ENCODE measurements around the gene CAPZB.

CAPZB gene

GRCh38 chr1:19448491-19449439 lies 36.6 kb downstream of the CAPZB start:
- peak; percentile 79 for DNase-seq (ENCODE audit: low read depth)

- no peak for DNase-seq (ENCODE audit: low read depth)
Observed at GRCh38 chr1:19447550-19447949, 37.8 kb downstream of the CAPZB start.

GRCh38 chr1:19445417-19446342 lies 39.7 kb downstream of the CAPZB start:
- no peak for DNase-seq (ENCODE audit: low read depth)

- DNase-seq (ENCODE audit: low read depth): no peak
Observed at GRCh38 chr1:19444296-19445021, 40.9 kb downstream of the CAPZB start.

GRCh38 chr1:19443326-19443725 lies 42.0 kb downstream of the CAPZB start:
- no peak for DNase-seq (ENCODE audit: low read depth)

- no peak for DNase-seq (ENCODE audit: low read depth)
Observed at GRCh38 chr1:19442154-19443096, 42.9 kb downstream of the CAPZB start.

- no peak for DNase-seq (ENCODE audit: low read depth)
Observed at GRCh38 chr1:19441048-19441780, 44.1 kb downstream of the CAPZB start.

- DNase-seq (ENCODE audit: low read depth): no peak
Observed at GRCh38 chr1:19439464-19440171, 45.7 kb downstream of the CAPZB start.

- no peak for DNase-seq (ENCODE audit: low read depth)
Observed at GRCh38 chr1:19438516-19439195, 46.7 kb downstream of the CAPZB start.

GRCh38 chr1:19437891-19438294 lies 47.4 kb downstream of the CAPZB start:
- no peak for DNase-seq (ENCODE audit: low read depth)

GRCh38 chr1:19436716-19437476 lies 48.4 kb downstream of the CAPZB start:
- no peak for DNase-seq (ENCODE audit: low read depth)

GRCh38 chr1:19435851-19436455 lies 49.4 kb downstream of the CAPZB start:
- no peak for DNase-seq (ENCODE audit: low read depth)

GRCh38 chr1:19435181-19435580 lies 50.2 kb downstream of the CAPZB start:
- peak; percentile 77 for DNase-seq (ENCODE audit: low read depth)

- no peak for DNase-seq (ENCODE audit: low read depth)
Observed at GRCh38 chr1:19433719-19433998, 51.7 kb downstream of the CAPZB start.

- DNase-seq (ENCODE audit: low read depth): no peak
Observed at GRCh38 chr1:19432943-19433718, 52.2 kb downstream of the CAPZB start.

- no peak for DNase-seq (ENCODE audit: low read depth)
Observed at GRCh38 chr1:19430121-19431068, 54.9 kb downstream of the CAPZB start.

Data from GM04503 (cell line).